ENCODE data around the gene MACROD2.

The MACROD2 gene

DNA sequence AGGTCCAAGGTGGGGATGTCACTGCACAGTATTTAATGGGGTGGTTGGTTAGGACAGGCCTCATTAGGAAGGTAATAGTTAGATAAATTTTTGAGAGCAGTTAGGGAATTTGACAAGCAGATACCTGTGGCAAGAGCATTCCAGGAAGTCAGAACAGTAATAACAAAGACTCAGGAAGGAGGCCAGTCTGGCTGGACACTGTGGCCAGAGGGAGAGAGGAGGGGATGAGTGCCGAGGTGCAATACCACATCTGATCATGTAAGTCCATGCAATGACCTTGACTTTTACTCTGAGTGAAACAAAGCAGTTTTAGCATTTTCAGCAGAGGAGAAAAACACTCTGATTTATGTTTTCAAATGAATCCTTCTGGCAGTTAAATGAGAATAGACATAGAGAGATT, 1332.8 kb downstream of the MACROD2 start:
- no peak for DNase-seq (ENCODE audit: extremely low read depth, low read depth)
- TF ChIP-seq, protein P1, sequence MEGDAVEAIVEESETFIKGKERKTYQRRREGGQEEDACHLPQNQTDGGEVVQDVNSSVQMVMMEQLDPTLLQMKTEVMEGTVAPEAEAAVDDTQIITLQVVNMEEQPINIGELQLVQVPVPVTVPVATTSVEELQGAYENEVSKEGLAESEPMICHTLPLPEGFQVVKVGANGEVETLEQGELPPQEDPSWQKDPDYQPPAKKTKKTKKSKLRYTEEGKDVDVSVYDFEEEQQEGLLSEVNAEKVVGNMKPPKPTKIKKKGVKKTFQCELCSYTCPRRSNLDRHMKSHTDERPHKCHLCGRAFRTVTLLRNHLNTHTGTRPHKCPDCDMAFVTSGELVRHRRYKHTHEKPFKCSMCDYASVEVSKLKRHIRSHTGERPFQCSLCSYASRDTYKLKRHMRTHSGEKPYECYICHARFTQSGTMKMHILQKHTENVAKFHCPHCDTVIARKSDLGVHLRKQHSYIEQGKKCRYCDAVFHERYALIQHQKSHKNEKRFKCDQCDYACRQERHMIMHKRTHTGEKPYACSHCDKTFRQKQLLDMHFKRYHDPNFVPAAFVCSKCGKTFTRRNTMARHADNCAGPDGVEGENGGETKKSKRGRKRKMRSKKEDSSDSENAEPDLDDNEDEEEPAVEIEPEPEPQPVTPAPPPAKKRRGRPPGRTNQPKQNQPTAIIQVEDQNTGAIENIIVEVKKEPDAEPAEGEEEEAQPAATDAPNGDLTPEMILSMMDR (IDR thresholded peaks at IDR 0.05; ENCODE audit: low read depth, low read length) = no peak

DNA sequence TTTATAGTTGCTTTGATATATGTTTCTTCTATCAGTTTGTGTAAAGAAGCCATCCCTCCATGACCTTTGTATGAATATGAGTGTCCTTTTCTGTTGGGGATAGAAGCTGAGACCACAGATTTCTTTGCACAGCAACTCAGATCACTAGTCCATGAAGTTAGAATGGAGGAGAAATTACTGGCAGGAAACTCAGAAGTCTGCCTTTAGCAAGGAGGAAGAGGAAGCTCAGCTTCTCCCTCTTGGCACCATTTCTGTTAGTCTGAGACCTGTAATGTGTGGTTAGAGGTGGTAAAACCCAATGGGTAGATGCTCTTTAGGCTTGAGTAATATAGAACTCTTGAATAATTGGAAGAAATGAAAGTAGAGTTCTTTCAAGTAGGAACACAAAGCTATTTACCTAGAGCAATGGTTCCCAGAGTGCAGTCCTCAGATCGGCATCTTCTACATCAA, 1337.4 kb downstream of the MACROD2 start:
- no peak for DNase-seq (ENCODE audit: extremely low read depth, low read depth)
- TF ChIP-seq, protein P1 (IDR thresholded peaks at IDR 0.05; ENCODE audit: low read depth, low read length) = no peak

DNA sequence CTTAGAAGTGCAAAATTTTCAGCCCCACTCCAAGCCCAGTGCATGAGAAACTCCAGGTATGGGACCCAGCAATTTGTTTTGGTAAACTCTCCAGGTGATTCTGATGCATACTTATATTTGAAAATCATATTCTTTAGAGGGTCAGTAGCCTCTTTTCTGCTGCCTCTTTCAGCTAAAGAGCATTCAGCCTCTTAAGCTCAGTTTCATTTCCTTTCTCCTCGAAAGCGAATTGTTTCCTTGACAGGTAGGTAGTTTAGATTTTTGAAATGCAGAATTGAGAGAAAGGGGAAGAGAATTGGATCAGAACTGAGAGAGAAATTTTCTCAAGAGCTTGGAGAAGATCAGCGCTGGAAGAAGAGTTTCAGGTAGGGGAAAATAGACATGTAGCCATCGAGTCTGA, 1337.9 kb downstream of the MACROD2 start:
- TF ChIP-seq, protein P1 (IDR thresholded peaks at IDR 0.05; ENCODE audit: low read depth, low read length) = no peak
- no peak for DNase-seq (ENCODE audit: extremely low read depth, low read depth)

DNA sequence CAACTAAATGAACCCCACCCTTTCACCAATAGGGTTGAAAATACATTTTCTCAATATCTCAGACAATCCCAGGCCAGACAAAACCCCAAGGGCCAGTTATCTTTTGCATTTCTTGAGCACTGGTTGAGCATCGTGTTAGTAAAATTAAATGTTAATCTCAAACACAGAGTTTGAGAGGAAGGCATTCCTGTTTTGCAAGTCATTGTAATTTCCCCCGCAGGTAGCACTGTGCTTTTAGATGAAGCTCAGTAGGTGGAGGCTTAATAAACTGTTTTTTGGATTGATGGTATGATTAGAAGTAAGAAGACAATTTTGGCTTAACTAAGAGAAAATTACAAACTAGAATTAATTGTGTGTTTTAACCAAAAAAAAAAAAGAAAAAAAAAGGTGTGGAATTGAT, 1340.7 kb downstream of the MACROD2 start:
- no peak for DNase-seq (ENCODE audit: extremely low read depth, low read depth)
- TF ChIP-seq, protein P1 (IDR thresholded peaks at IDR 0.05; ENCODE audit: low read depth, low read length) = no peak

DNA sequence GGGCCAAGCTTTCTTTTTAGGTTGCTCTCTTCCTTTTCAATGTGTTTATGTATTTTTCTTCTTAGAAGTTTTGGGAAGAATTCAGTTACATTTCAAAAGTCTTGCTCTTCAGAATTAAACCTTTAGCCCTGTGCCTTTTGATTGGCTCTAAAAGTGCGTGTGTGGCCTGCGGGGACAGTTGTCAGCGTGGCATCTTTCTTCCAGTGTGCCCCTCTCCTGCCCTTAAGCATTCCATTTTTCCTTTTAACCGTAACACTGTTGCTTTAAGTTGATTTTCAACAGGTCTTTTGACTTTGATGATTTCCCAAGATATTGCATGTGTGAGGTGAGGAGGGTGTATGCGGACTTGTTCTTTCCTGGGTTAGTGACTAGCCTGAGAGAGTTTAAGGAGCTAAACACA, 1341.2 kb downstream of the MACROD2 start:
- TF ChIP-seq, protein P1 (IDR thresholded peaks at IDR 0.05; ENCODE audit: low read depth, low read length) = no peak
- no peak for DNase-seq (ENCODE audit: extremely low read depth, low read depth)

DNA sequence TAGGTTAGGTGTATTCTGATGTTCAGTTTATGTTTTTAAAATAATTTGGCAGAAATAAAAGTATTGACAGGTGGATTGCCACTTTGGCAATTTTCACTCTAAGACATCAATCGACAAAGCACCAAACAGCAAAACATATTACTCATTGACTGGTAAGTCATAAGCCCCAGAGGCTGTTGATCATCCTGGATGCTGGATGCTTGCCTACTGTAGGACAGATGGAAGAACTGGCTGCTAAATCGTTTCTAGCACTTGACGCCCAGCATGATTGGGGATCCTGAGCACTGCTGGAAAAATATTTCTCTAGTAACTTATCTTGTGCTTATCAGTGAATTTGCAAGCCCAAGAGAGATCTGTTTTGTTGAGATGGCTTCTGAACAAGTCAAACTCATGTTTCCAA, 1343.9 kb downstream of the MACROD2 start:
- TF ChIP-seq, protein P1 (IDR thresholded peaks at IDR 0.05; ENCODE audit: low read depth, low read length) = no peak
- DNase-seq (ENCODE audit: extremely low read depth, low read depth) = no peak

DNA sequence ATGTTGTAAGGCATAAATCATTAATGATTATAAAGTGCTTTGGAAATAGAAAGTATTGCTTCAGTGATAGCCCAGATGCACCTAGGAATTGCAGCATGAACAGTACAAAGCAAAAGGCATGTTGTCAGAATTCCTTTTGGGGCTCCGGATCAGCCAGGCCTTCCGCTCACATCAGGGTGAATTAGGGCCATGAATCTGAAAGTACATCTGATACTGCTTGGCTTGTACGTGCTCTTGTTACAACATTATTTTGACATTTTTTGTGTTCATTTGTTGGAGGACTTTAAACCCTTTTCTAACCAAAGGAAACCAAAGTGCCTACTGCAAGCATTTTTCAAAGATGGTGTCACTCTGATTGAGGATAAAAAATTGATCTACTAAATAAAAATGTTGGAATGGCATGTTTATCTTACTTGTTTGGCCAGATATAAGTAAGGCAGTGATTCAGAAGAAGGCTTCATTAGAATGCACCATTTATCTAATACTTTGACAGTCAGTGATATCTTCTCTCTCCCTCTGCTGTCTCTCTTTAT, 1347.7 kb downstream of the MACROD2 start:
- DNase-seq (ENCODE audit: extremely low read depth, low read depth) = peak; percentile 0

More for the DNA sequence above, 1347.7 kb downstream of the MACROD2 start:
- TF ChIP-seq, protein P1 (IDR thresholded peaks at IDR 0.05; ENCODE audit: low read depth, low read length) = no peak

Measured in AG09319 (cell line).